Liver (tissue), 9 donors: ENCODE data around the gene OGFR. TPM values are rescaled to one million over a fixed set of nuclear protein-coding genes. Genes with fewer than 3 reads are reported as not detected.

Source experiments
- DNase-seq: peaks from one replicate; pipeline ENCODE4 v3.0.0-alpha.2; 2017; ENCODE audit warnings: low spot score
- H3K27ac ChIP-seq, 2 donors: one replicate each; pipeline ENCODE4 v1.7.0; 2013; ENCODE audit warnings: inconsistent platforms in 2 of 2, low read length in 2 of 2, control low read depth in 1 of 2, low read depth in 1 of 2, mild to moderate bottlenecking in 1 of 2
- H3K27me3 ChIP-seq, 4 donors: one replicate each; pipeline versions ENCODE4 v1.6.1 to v1.7.0; 2013; ENCODE audit warnings: low read length in 3 of 4, inconsistent platforms in 1 of 4, mild to moderate bottlenecking in 1 of 4, moderate library complexity in 1 of 4; ENCODE audit not compliant: control insufficient read depth in 4 of 4, insufficient read depth in 4 of 4
- H3K36me3 ChIP-seq, 4 donors: one replicate each; pipeline versions ENCODE4 v1.6.1 to v1.7.0; 2013; ENCODE audit warnings: low read length in 3 of 4, mild to moderate bottlenecking in 3 of 4, low read depth in 1 of 4, moderate library complexity in 1 of 4; ENCODE audit not compliant: control insufficient read depth in 4 of 4, insufficient read depth in 3 of 4
- H3K4me1 ChIP-seq, 4 donors: one replicate each; pipeline versions ENCODE4 v1.6.1 to v1.7.0; 2013; ENCODE audit warnings: low read length in 3 of 4, mild to moderate bottlenecking in 3 of 4, moderate library complexity in 1 of 4; ENCODE audit not compliant: control insufficient read depth in 4 of 4, insufficient read depth in 4 of 4
- H3K4me3 ChIP-seq, 3 donors: one replicate each; pipeline versions ENCODE4 v1.6.1 to v1.7.0; 2013; ENCODE audit warnings: low read length in 3 of 3, control low read depth in 1 of 3, low read depth in 1 of 3, mild to moderate bottlenecking in 1 of 3
- H3K9ac ChIP-seq, 2 donors: one replicate each; pipeline ENCODE4 v1.7.0; 2013; ENCODE audit warnings: low read length in 2 of 2, mild to moderate bottlenecking in 2 of 2, moderate library complexity in 2 of 2, control low read depth in 1 of 2, low read depth in 1 of 2
- H3K9me3 ChIP-seq, 4 donors: one replicate each; pipeline versions ENCODE4 v1.6.1 to v1.7.0; 2013; ENCODE audit warnings: low read length in 3 of 4; ENCODE audit not compliant: control insufficient read depth in 4 of 4
- CTCF ChIP-seq: fragments of 150-350 bp; IDR thresholded peaks from 2 replicates; pipeline ENCODE4 v1.5.1; 2017; ENCODE audit warnings: improper control_type of control experiment, low read depth, low read length; ENCODE audit not compliant: missing input control
- EGR1 ChIP-seq, 2 donors: IDR thresholded peaks; 2 replicates each; pipeline ENCODE4 v1.6.1; 2016 to 2018; ENCODE audit warnings: antibody characterized with exemption in 2 of 2, low read depth in 2 of 2
- FOXA1 ChIP-seq: IDR thresholded peaks from 2 replicates; pipeline ENCODE4 v1.6.1; 2016; ENCODE audit warnings: antibody characterized with exemption
- FOXA2 ChIP-seq: IDR thresholded peaks from 2 replicates; pipeline ENCODE4 v1.6.1; 2016; ENCODE audit warnings: antibody characterized with exemption
- GABPA ChIP-seq, 2 donors: IDR thresholded peaks in 1 of 2; conservative IDR thresholded peaks in 1 of 2; 2 replicates each; pipeline ENCODE4 v1.6.1; 2016; ENCODE audit warnings: antibody characterized with exemption in 2 of 2, mild to moderate bottlenecking in 1 of 2, moderate library complexity in 1 of 2
- HNF4A ChIP-seq, 2 donors: conservative IDR thresholded peaks; 2 replicates each; pipeline ENCODE4 v1.6.1; 2016; ENCODE audit warnings: antibody characterized with exemption in 2 of 2, mild to moderate bottlenecking in 2 of 2
- HNF4G ChIP-seq: IDR thresholded peaks from 2 replicates; pipeline ENCODE4 v1.6.1; 2016; ENCODE audit warnings: antibody characterized with exemption
- JUND ChIP-seq, 2 donors: IDR thresholded peaks; 2 replicates each; pipeline ENCODE4 v1.6.1; 2016; ENCODE audit warnings: antibody characterized with exemption in 2 of 2
- NR2F2 ChIP-seq: IDR thresholded peaks from 2 replicates; pipeline ENCODE4 v1.6.1; 2016; ENCODE audit warnings: antibody characterized with exemption
- RAD21 ChIP-seq, 2 donors: IDR thresholded peaks; 2 replicates each; pipeline ENCODE4 v1.6.1; 2016; ENCODE audit warnings: antibody characterized with exemption in 2 of 2, mild to moderate bottlenecking in 2 of 2
- RXRA ChIP-seq, 2 donors: IDR thresholded peaks; 2 replicates each; pipeline ENCODE4 v1.6.1; 2017 to 2018; ENCODE audit warnings: antibody characterized with exemption in 2 of 2, mild to moderate bottlenecking in 1 of 2
- SP1 ChIP-seq: IDR thresholded peaks from 2 replicates; pipeline ENCODE4 v1.6.1; 2018; ENCODE audit warnings: antibody characterized with exemption, mild to moderate bottlenecking
- TAF1 ChIP-seq: conservative IDR thresholded peaks from 2 replicates; pipeline ENCODE4 v1.6.1; 2016; ENCODE audit warnings: antibody characterized with exemption, mild to moderate bottlenecking
- ZBTB33 ChIP-seq: IDR thresholded peaks from 2 replicates; pipeline ENCODE4 v1.6.1; 2016; ENCODE audit warnings: antibody characterized with exemption
- WGBS: extraction: QIAGEN DNeasy Blood & Tissue Kit; methylation state at CpG from one replicate; pipeline ENCODE4 v1.1.7; 2013; 5-methylcytosine and 5-hydroxymethylcytosine counted together
- polyA plus RNA-seq, 2 donors: library from polyadenylated mRNA; stranded (reverse) in 1 of 2; unstranded in 1 of 2; fragments of 200-250 nt in 1 of 2; fragments of >200 nt in 1 of 2; fragmentation: Nextera tagmentation in 1 of 2; extraction: Ambion mirVana in 1 of 2; gene quantifications; one replicate each; pipeline versions ENCODE4 v1.2.1 to v1.2.3, GENCODE V29; 2013 to 2015
- total RNA-seq, 2 donors: library from RNA; depleted of rRNA; stranded (reverse); fragments of >200 nt; gene quantifications; one replicate each; pipeline ENCODE4 v1.2.3, GENCODE V29; 2014
- TF ChIP-seq, protein P1 (sequence below): IDR thresholded peaks from 2 replicates; pipeline ENCODE4 v1.6.1; 2016; ENCODE audit warnings: antibody characterized with exemption
- TF ChIP-seq, protein P2 (sequence below): IDR thresholded peaks from 2 replicates; pipeline ENCODE4 v1.6.1; 2016; ENCODE audit warnings: antibody characterized with exemption, mild to moderate bottlenecking
- donor health status: healthy.
- donor health status: healthy.
- donor health status: healthy.
- donor health status: healthy.
- donor health status: healthy.

Gene OGFR
- total and polyA plus RNA-seq, 4 donors: 5.9 to 59.4 (median 29.4) TPM

- TF ChIP-seq TAF1: no peak
- no peak for TF ChIP-seq FOXA1
- TF ChIP-seq RAD21 (IDR thresholded peaks at IDR 0.05): no peak
- no peak for TF ChIP-seq FOXA2
- TF ChIP-seq, protein P1, sequence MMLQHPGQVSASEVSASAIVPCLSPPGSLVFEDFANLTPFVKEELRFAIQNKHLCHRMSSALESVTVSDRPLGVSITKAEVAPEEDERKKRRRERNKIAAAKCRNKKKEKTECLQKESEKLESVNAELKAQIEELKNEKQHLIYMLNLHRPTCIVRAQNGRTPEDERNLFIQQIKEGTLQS: no peak
- no peak for TF ChIP-seq CTCF
- no peak for TF ChIP-seq SP1
- TF ChIP-seq HNF4A (conservative IDR thresholded peaks at IDR 0.05): no peak
- TF ChIP-seq, protein P2, sequence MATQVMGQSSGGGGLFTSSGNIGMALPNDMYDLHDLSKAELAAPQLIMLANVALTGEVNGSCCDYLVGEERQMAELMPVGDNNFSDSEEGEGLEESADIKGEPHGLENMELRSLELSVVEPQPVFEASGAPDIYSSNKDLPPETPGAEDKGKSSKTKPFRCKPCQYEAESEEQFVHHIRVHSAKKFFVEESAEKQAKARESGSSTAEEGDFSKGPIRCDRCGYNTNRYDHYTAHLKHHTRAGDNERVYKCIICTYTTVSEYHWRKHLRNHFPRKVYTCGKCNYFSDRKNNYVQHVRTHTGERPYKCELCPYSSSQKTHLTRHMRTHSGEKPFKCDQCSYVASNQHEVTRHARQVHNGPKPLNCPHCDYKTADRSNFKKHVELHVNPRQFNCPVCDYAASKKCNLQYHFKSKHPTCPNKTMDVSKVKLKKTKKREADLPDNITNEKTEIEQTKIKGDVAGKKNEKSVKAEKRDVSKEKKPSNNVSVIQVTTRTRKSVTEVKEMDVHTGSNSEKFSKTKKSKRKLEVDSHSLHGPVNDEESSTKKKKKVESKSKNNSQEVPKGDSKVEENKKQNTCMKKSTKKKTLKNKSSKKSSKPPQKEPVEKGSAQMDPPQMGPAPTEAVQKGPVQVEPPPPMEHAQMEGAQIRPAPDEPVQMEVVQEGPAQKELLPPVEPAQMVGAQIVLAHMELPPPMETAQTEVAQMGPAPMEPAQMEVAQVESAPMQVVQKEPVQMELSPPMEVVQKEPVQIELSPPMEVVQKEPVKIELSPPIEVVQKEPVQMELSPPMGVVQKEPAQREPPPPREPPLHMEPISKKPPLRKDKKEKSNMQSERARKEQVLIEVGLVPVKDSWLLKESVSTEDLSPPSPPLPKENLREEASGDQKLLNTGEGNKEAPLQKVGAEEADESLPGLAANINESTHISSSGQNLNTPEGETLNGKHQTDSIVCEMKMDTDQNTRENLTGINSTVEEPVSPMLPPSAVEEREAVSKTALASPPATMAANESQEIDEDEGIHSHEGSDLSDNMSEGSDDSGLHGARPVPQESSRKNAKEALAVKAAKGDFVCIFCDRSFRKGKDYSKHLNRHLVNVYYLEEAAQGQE: no peak
- H3K4me1 ChIP-seq: peaks cover 11 to 35% (median 25%) of the 10 kb centered on the region in 4 donors
Measured at GRCh38 chr20:62829231-62830230, 24.9 kb downstream of the OGFR start.

GRCh38 chr20:62830251-62830650, 25.6 kb downstream of the OGFR start:
- no peaks in the 10 kb centered on the region for H3K9me3 ChIP-seq
- no peak overlapping the region for H3K4me3 ChIP-seq
- no peak overlapping the region for H3K9ac ChIP-seq
- no peak for DNase-seq
- peaks cover 11 to 30% (median 21%) of the 10 kb centered on the region in 4 donors for H3K4me1 ChIP-seq
- 94% methylated on average over 14 of the region's 14 CpGs for WGBS
- no peaks in the 10 kb centered on the region for H3K27me3 ChIP-seq
- no peaks in the 10 kb centered on the region for H3K36me3 ChIP-seq
- no peak overlapping the region for H3K27ac ChIP-seq
- TF ChIP-seq EGR1 (IDR thresholded peaks at IDR 0.05; ENCODE audit: low read depth in 2 of 2): no peak
- TF ChIP-seq NR2F2: no peak
- TF ChIP-seq JUND (IDR thresholded peaks at IDR 0.05): no peak
- TF ChIP-seq HNF4A (conservative IDR thresholded peaks at IDR 0.05): no peak
- TF ChIP-seq, protein P1: no peak
- no peak for TF ChIP-seq SP1
- TF ChIP-seq, protein P2: no peak
- no peak for TF ChIP-seq FOXA1
- TF ChIP-seq ZBTB33: no peak
- no peak for TF ChIP-seq FOXA2
- TF ChIP-seq GABPA (IDR thresholded peaks at IDR 0.05 in 1 of 2, conservative IDR thresholded peaks at IDR 0.05 in 1 of 2): no peak
- no peak for TF ChIP-seq HNF4G
- TF ChIP-seq RAD21 (IDR thresholded peaks at IDR 0.05): no peak
- no peak for TF ChIP-seq TAF1
- no peak for TF ChIP-seq RXRA (IDR thresholded peaks at IDR 0.05)

More at GRCh38 chr20:62829231-62830230, 24.9 kb downstream of the OGFR start:
- no peaks in the 10 kb centered on the region for H3K36me3 ChIP-seq
- no peak overlapping the region for H3K4me3 ChIP-seq
- no peaks in the 10 kb centered on the region for H3K9me3 ChIP-seq
- no peak for DNase-seq
- 95% methylated on average over 32 of the region's 32 CpGs for WGBS
- no peak overlapping the region for H3K27ac ChIP-seq
- no peak overlapping the region for H3K9ac ChIP-seq
- H3K27me3 ChIP-seq: no peaks in the 10 kb centered on the region
